Smooth muscle cell (in vitro differentiated cells): Measurements from ENCODE around the gene TMEM108. TPM values are rescaled to one million over a fixed set of nuclear protein-coding genes. Genes with fewer than 3 reads are reported as not detected.

ENCODE experiments used
- DNase-seq: peaks from one replicate; lab custom pipeline; 2025; ENCODE audit not compliant: unreplicated experiment; lab: John Stamatoyannopoulos, UW
- H2AFZ ChIP-seq: fragments of 200-600 bp; sonication (generic); 2 replicates; pipeline ENCODE4 v1.6.0; 2016; ENCODE audit warnings: antibody characterized with exemption, low read depth, mild to moderate bottlenecking
- H3F3A ChIP-seq: fragments of 200-600 bp; sonication (generic); 2 replicates; pipeline ENCODE4 v1.6.0; 2017; ENCODE audit warnings: antibody characterized with exemption, low read depth
- H3K27ac ChIP-seq: fragments of 200-600 bp; sonication (generic); 2 replicates; pipeline ENCODE4 v1.5.1; 2016; ENCODE audit warnings: low read depth, mild to moderate bottlenecking
- H3K27me3 ChIP-seq: fragments of 200-600 bp; sonication (generic); 2 replicates; pipeline ENCODE4 v1.6.1; 2016; ENCODE audit warnings: low read depth, mild to moderate bottlenecking
- H3K36me3 ChIP-seq: fragments of 200-600 bp; sonication (generic); 2 replicates; pipeline ENCODE4 v1.5.1; 2016; ENCODE audit warnings: low read depth
- H3K4me1 ChIP-seq: fragments of 200-600 bp; sonication (generic); 2 replicates; pipeline ENCODE4 v1.5.1; 2016; ENCODE audit warnings: low read depth
- H3K4me2 ChIP-seq: fragments of 200-600 bp; sonication (generic); 2 replicates; pipeline ENCODE4 v1.6.0; 2016; ENCODE audit warnings: mild to moderate bottlenecking
- H3K4me3 ChIP-seq: fragments of 200-600 bp; sonication (generic); 2 replicates; pipeline ENCODE4 v1.5.1; 2016; ENCODE audit warnings: mild to moderate bottlenecking
- H3K79me2 ChIP-seq: fragments of 200-600 bp; sonication (generic); 2 replicates; pipeline ENCODE4 v1.6.0; 2016; ENCODE audit warnings: low read depth, mild to moderate bottlenecking
- H3K9ac ChIP-seq: fragments of 200-600 bp; sonication (generic); 2 replicates; pipeline ENCODE4 v1.6.0; 2016; ENCODE audit warnings: low read depth
- H3K9me3 ChIP-seq: fragments of 200-600 bp; sonication (generic); replicated peaks from 2 replicates; pipeline ENCODE4 v1.5.1; 2016; ENCODE audit warnings: low read depth
- H4K20me1 ChIP-seq: fragments of 200-600 bp; sonication (generic); 2 replicates; pipeline ENCODE4 v1.6.0; 2016; ENCODE audit warnings: low read depth
- CTCF ChIP-seq: fragments of 200-600 bp; sonication (generic); IDR thresholded peaks from 2 replicates; pipeline ENCODE4 v1.5.1; 2017; ENCODE audit warnings: borderline replicate concordance, mild to moderate bottlenecking, antibody characterized with exemption; ENCODE audit not compliant: insufficient read depth, poor library complexity, severe bottlenecking
- WGBS: methylation state at CpG from one replicate; pipeline ENCODE4 v1.1.7; 2016; ENCODE audit warnings: low lambda C conversion rate; 5-methylcytosine and 5-hydroxymethylcytosine counted together
- polyA plus RNA-seq: library from polyadenylated mRNA; unstranded; fragments of >200 nt; fragmentation: Nextera tagmentation; extraction: Ambion mirVana; gene quantifications from 2 replicates; pipeline ENCODE4 v1.2.1, GENCODE V29; 2016
- total RNA-seq: library from RNA; depleted of rRNA; stranded (reverse); fragments of >200 nt; gene quantifications from 2 replicates; pipeline ENCODE4 v1.2.3, GENCODE V29; 2014

TMEM108 gene
- total and polyA plus RNA-seq, 2 experiments from 2014 or later, result 2.4 to 10.8 TPM

- Histone ChIP-seq H3K4me3 (no peak overlapping the region), H3K4me1 (no peaks in the 10 kb centered on the region), H3K36me3 (no peaks in the 10 kb centered on the region), H3F3A (no peaks in the 10 kb centered on the region), H3K4me2 (no peak overlapping the region), H3K27ac (no peak overlapping the region), H3K27me3 (no peaks in the 10 kb centered on the region), H3K9ac (no peak overlapping the region), H2AFZ (no peak overlapping the region), H4K20me1 (no peaks in the 10 kb centered on the region), H3K79me2 (no peaks in the 10 kb centered on the region), H3K9me3 (no peaks in the 10 kb centered on the region)
- WGBS, result 34% methylated on average over 4 of the region's 4 CpGs
- DNase-seq, result no peak
- TF ChIP-seq CTCF, result no peak
These were observed 233.3 kb downstream of the TMEM108 start for GRCh38 chr3:133271539-133271938.

DNA sequence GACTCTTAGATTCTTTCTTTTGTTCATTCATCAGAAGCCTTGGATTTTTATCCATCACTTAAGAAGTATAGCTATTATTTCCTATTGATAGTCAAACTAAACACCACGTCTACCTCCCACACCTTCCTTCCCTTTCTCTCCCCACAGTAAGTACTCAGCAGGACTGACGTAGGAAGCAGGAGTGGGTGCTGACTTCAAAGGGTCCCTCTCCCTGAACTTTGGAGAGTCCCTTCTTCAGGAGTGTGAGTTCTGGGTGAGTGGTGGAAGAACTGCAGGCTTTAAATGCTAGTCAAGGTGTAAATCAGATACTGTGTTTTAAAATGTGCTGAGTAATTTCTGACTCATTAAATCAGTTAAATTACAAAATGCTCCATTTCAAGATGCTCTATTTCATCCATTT is 235.2 kb downstream of the TMEM108 start:
- TF ChIP-seq CTCF, result no peak
- H3K4me2 ChIP-seq, result no peak overlapping the region
- H3K36me3 ChIP-seq, result no peaks in the 10 kb centered on the region
- no peaks in the 10 kb centered on the region for H3K79me2 ChIP-seq
- no peaks in the 10 kb centered on the region for H4K20me1 ChIP-seq
- no peak overlapping the region for H3K4me3 ChIP-seq
- H3K4me1 ChIP-seq, result no peaks in the 10 kb centered on the region
- DNase-seq, result no peak
- no peak overlapping the region for H2AFZ ChIP-seq
- no peaks in the 10 kb centered on the region for H3K27me3 ChIP-seq
- H3K9me3 ChIP-seq, result no peaks in the 10 kb centered on the region
- no peaks in the 10 kb centered on the region for H3F3A ChIP-seq
- no peak overlapping the region for H3K27ac ChIP-seq
- 79% methylated on average over 2 of the region's 2 CpGs for WGBS
- no peak overlapping the region for H3K9ac ChIP-seq

DNA sequence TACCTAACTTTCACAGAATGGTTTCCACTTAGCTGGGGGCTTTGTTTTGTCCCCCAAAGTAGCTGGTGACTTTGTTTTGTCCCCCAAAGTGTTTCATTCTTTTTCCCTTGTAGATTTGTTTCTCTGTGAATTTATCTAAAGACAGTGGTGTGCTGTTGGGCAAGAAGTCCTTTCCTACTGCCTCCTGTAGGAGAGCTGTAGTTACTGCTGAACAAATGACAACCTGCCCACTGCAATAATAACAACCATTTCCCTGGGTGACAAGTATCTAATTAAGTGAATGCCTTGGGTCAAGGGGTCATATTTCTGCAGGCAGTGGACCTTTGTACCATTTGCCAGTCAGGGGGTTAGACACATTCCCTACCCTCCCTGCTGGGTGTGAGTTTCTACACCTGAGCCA is 236.3 kb downstream of the TMEM108 start:
- Histone ChIP-seq H3K4me3 (no peak overlapping the region), H3K4me2 (no peak overlapping the region), H2AFZ (no peak overlapping the region), H4K20me1 (no peaks in the 10 kb centered on the region), H3K27ac (no peak overlapping the region), H3K4me1 (no peaks in the 10 kb centered on the region), H3K79me2 (no peaks in the 10 kb centered on the region), H3K36me3 (no peaks in the 10 kb centered on the region), H3K27me3 (no peaks in the 10 kb centered on the region), H3K9me3 (no peaks in the 10 kb centered on the region), H3K9ac (no peak overlapping the region), H3F3A (no peaks in the 10 kb centered on the region)
- TF ChIP-seq CTCF, result no peak
- no peak for DNase-seq

GRCh38 chr3:133276594-133276993 is 238.4 kb downstream of the TMEM108 start:
- Histone ChIP-seq H3K4me3 (no peak overlapping the region), H3K9ac (no peak overlapping the region), H2AFZ (no peak overlapping the region), H4K20me1 (no peaks in the 10 kb centered on the region), H3K4me1 (no peaks in the 10 kb centered on the region), H3K27ac (no peak overlapping the region), H3K4me2 (no peak overlapping the region), H3K79me2 (no peaks in the 10 kb centered on the region), H3F3A (no peaks in the 10 kb centered on the region), H3K36me3 (no peaks in the 10 kb centered on the region), H3K9me3 (no peaks in the 10 kb centered on the region), H3K27me3 (no peaks in the 10 kb centered on the region)
- DNase-seq, result no peak
- WGBS, result 86% methylated on average over 4 of the region's 4 CpGs
- TF ChIP-seq CTCF, result no peak
